HepG2 (cell line): Measurements from ENCODE around the gene LGI2. TPM values are rescaled to one million over a fixed set of nuclear protein-coding genes. Genes with fewer than 3 reads are reported as not detected.
A peak's percentile ranks its signal among the peaks of the same experiment; 100 is the strongest.

Source experiments
- ATAC-seq: fragments of 200-7000 bp; cut with Tn5 transposase; 3 replicates; pipeline ENCODE4 v1.9.1; 2020; ENCODE audit warnings: mild to moderate bottlenecking, moderate library complexity
- BruUV-seq: library from RNA; stranded (reverse); fragments of 400-500 nt; replicated peaks from 2 replicates; lab custom pipeline; 2021; lab: Mats Ljungman, UMichigan
- CTCF ChIA-PET: fragments of 300-600 bp; formaldehyde crosslinking; extraction: SDS; loops from one replicate; lab custom pipeline; 2021; ENCODE audit warnings: low total read pairs, inconsistent platforms, low intra/inter-chr PET ratio; lab: Yijun Ruan, JAX
- POLR2A ChIA-PET: fragments of 350-600 bp; sonication (Branson Sonifier 250); formaldehyde crosslinking; loops from one replicate; lab custom pipeline; 2020; ENCODE audit warnings: antibody characterized with exemption, inconsistent platforms; lab: Yijun Ruan, JAX
- DNase-seq: peaks from one replicate; pipeline ENCODE4 v3.0.0-alpha.2; 2015; ENCODE audit warnings: low spot score
- FAIRE-seq: peaks from 3 replicates; lab custom pipeline; 2011; peaks lifted over from hg19 to GRCh38; lab: Jason Lieb, UNC
- H2AFZ ChIP-seq: one replicate; pipeline ENCODE4 v1.6.1; 2011; ENCODE audit warnings: low read length, inconsistent platforms
- H3K27ac ChIP-seq: fragments of 300-600 bp; 3 replicates; pipeline ENCODE4 v1.8.0; 2011; ENCODE audit warnings: mixed run types, mild to moderate bottlenecking, mixed read lengths, low read length, inconsistent platforms; ENCODE audit not compliant: insufficient read depth; ENCODE audit errors: extremely low read length
- H3K27me3 ChIP-seq, 2 experiments: fragments of 200-600 bp in 1 of 2; 2 replicates in 1 of 2; 3 replicates in 1 of 2; pipeline versions ENCODE4 v1.6.0 to v1.8.0; 2011; ENCODE audit warnings: low read length in 2 of 2, mild to moderate bottlenecking in 2 of 2, moderate library complexity in 2 of 2, inconsistent platforms in 1 of 2; ENCODE audit not compliant: insufficient read depth in 2 of 2, control insufficient read depth in 1 of 2
- H3K36me3 ChIP-seq, 2 experiments: fragments of 200-600 bp in 1 of 2; replicated peaks in 1 of 2; 2 replicates in 1 of 2; 3 replicates in 1 of 2; pipeline versions ENCODE4 v1.5.1 to v1.8.0; 2011; ENCODE audit warnings: low read length in 2 of 2, inconsistent platforms in 1 of 2; ENCODE audit not compliant: insufficient read depth in 2 of 2, control insufficient read depth in 1 of 2
- H3K4me1 ChIP-seq: 2 replicates; pipeline ENCODE4 v1.5.1; 2012; ENCODE audit warnings: low read length, inconsistent platforms; ENCODE audit not compliant: insufficient read depth
- H3K4me2 ChIP-seq: 2 replicates; pipeline ENCODE4 v1.6.0; 2011; ENCODE audit warnings: low read depth, low read length, inconsistent platforms
- H3K4me3 ChIP-seq, 3 experiments: fragments of 200-600 bp in 1 of 3; sonication (generic), shearing (Covaris generic) in 1 of 3; replicated peaks in 1 of 3; 2 replicates each; pipeline ENCODE4 v1.5.1; 2011 to 2016; ENCODE audit warnings: low read length in 3 of 3, inconsistent platforms in 2 of 3, low read depth in 2 of 3, mild to moderate bottlenecking in 2 of 3, control low read depth in 1 of 3, mixed read lengths in 1 of 3; ENCODE audit not compliant: insufficient read depth in 1 of 3
- H3K79me2 ChIP-seq: one replicate; pipeline ENCODE4 v1.6.1; 2011; ENCODE audit warnings: low read length, inconsistent platforms; ENCODE audit not compliant: insufficient read depth
- H3K9ac ChIP-seq: 2 replicates; pipeline ENCODE4 v1.6.0; 2011; ENCODE audit warnings: mild to moderate bottlenecking, low read depth, low read length, inconsistent platforms; ENCODE audit not compliant: insufficient read depth
- H3K9me3 ChIP-seq: 2 replicates; pipeline ENCODE4 v1.5.1; 2012; ENCODE audit warnings: mild to moderate bottlenecking, low read length
- H4K20me1 ChIP-seq: 2 replicates; pipeline ENCODE4 v1.6.0; 2011; ENCODE audit warnings: inconsistent platforms, mild to moderate bottlenecking, low read length, moderate library complexity; ENCODE audit not compliant: insufficient read depth
- ATF7-NPFF ChIP-seq: sonication (generic); formaldehyde crosslinking; IDR thresholded peaks from 2 replicates; pipeline ENCODE4 v1.8.1; 2023; ENCODE audit warnings: mild to moderate bottlenecking, low read depth, missing genetic modification reagents, moderate library complexity
- GABPA ChIP-seq, 2 experiments: IDR thresholded peaks; 2 replicates each; pipeline ENCODE4 v1.6.1; 2011 to 2016; ENCODE audit warnings: low read depth in 2 of 2, low read length in 1 of 2, missing biosample characterization in 1 of 2, missing genetic modification characterization in 1 of 2
- GABPB1 ChIP-seq: IDR thresholded peaks from 2 replicates; pipeline ENCODE4 v1.6.1; 2016; ENCODE audit warnings: mild to moderate bottlenecking, missing genetic modification reagents, moderate library complexity, missing compliant biosample characterization
- HNRNPLL ChIP-seq: fragments of 200-400 bp; formaldehyde crosslinking; IDR thresholded peaks from 2 replicates; pipeline ENCODE4 v1.6.1; 2017; ENCODE audit warnings: mild to moderate bottlenecking, low read depth, low read length; ENCODE audit not compliant: poor library complexity, severe bottlenecking
- MAF1 ChIP-seq: sonication (generic); formaldehyde crosslinking; IDR thresholded peaks from 2 replicates; pipeline ENCODE4 v1.5.0; 2020; ENCODE audit warnings: missing genetic modification reagents, borderline replicate concordance
- NFRKB ChIP-seq: fragments of 450-650 bp; IDR thresholded peaks from 2 replicates; pipeline ENCODE4 v1.6.1; 2017
- SOX6 ChIP-seq, 2 experiments: fragments of 450-650 bp in 1 of 2; sonication (generic) in 1 of 2; formaldehyde crosslinking in 1 of 2; IDR thresholded peaks; 2 replicates each; pipeline versions ENCODE4 v1.4.0 to v1.6.1; 2017 to 2020; ENCODE audit warnings: antibody characterized with exemption in 1 of 2, mild to moderate bottlenecking in 1 of 2, missing genetic modification reagents in 1 of 2
- TBX2 ChIP-seq: sonication (generic); formaldehyde crosslinking; IDR thresholded peaks from 2 replicates; pipeline ENCODE4 v1.5.0; 2020; ENCODE audit warnings: missing genetic modification reagents, mild to moderate bottlenecking, borderline replicate concordance
- ZKSCAN5 ChIP-seq: sonication (generic); formaldehyde crosslinking; IDR thresholded peaks from 2 replicates; pipeline ENCODE4 v1.5.1; 2020; ENCODE audit warnings: mild to moderate bottlenecking, missing genetic modification reagents
- ZNF101 ChIP-seq: sonication (generic); formaldehyde crosslinking; IDR thresholded peaks from 2 replicates; pipeline ENCODE4 v1.4.0; 2020; ENCODE audit warnings: mild to moderate bottlenecking, low read depth, missing genetic modification reagents, borderline replicate concordance
- ZNF879 ChIP-seq: sonication (generic); formaldehyde crosslinking; IDR thresholded peaks from 2 replicates; pipeline ENCODE4 v1.8.1; 2023; ENCODE audit warnings: missing genetic modification reagents
- WGBS: methylation state at CpG from one replicate; pipeline ENCODE4 v1.1.6; 2017; ENCODE audit warnings: low lambda C conversion rate; 5-methylcytosine and 5-hydroxymethylcytosine counted together
- in situ Hi-C: cut with HindIII; loops from 2 replicates; pipeline ENCODE4 v1.10.0; 2017; ENCODE audit warnings: low pct_unique_long_range_greater_than_20kb; ENCODE audit not compliant: extremely low pct_ligation_motif_present
- intact Hi-C: fragments of 100-400 bp; cut with micrococcal nuclease; formaldehyde crosslinking; loops from one replicate; pipeline ENCODE4 v1.10.0; 2022; ENCODE audit not compliant: unreplicated experiment
- polyA plus RNA-seq, 8 experiments: library from polyadenylated mRNA; depleted of rRNA in 3 of 8; stranded (reverse) in 7 of 8; unstranded in 1 of 8; fragments of >200 nt; fragmentation: Illumina TruSeq in 4 of 8; extraction: Trizol in 4 of 8; gene quantifications; 2 replicates each; pipeline versions ENCODE4 v1.2.1 to v1.2.3, GENCODE V29; 2011 to 2016; ENCODE audit warnings: low read depth in 4 of 8, missing spikeins in 1 of 8, mixed read lengths in 1 of 8; ENCODE audit not compliant: insufficient read depth in 1 of 8
- total RNA-seq, 5 experiments: library from RNA; depleted of rRNA; stranded (reverse); fragments of >200 nt; fragmentation: Illumina TruSeq; extraction: Trizol; gene quantifications; 2 replicates each; pipeline ENCODE4 v1.2.3, GENCODE V29; 2016; ENCODE audit warnings: low read depth in 1 of 5
- TF ChIP-seq, protein P1 (sequence below): sonication (generic); formaldehyde crosslinking; IDR thresholded peaks from 2 replicates; pipeline ENCODE4 v1.8.1; 2023; ENCODE audit warnings: mild to moderate bottlenecking, missing genetic modification reagents
- TF ChIP-seq, protein P2 (sequence below), 2 experiments: fragments of 450-650 bp in 1 of 2; sonication (generic) in 1 of 2; formaldehyde crosslinking in 1 of 2; IDR thresholded peaks; 2 replicates each; pipeline versions ENCODE4 v1.6.1 to v1.8.0; 2016 to 2022; ENCODE audit warnings: antibody characterized with exemption in 1 of 2, mild to moderate bottlenecking in 1 of 2, missing genetic modification reagents in 1 of 2

The LGI2 gene
- total and polyA plus RNA-seq, 2 of the 13 experiments (the other 11 are each of a cell fraction or from before 2014, with no cell fraction given) = not detected

DNA sequence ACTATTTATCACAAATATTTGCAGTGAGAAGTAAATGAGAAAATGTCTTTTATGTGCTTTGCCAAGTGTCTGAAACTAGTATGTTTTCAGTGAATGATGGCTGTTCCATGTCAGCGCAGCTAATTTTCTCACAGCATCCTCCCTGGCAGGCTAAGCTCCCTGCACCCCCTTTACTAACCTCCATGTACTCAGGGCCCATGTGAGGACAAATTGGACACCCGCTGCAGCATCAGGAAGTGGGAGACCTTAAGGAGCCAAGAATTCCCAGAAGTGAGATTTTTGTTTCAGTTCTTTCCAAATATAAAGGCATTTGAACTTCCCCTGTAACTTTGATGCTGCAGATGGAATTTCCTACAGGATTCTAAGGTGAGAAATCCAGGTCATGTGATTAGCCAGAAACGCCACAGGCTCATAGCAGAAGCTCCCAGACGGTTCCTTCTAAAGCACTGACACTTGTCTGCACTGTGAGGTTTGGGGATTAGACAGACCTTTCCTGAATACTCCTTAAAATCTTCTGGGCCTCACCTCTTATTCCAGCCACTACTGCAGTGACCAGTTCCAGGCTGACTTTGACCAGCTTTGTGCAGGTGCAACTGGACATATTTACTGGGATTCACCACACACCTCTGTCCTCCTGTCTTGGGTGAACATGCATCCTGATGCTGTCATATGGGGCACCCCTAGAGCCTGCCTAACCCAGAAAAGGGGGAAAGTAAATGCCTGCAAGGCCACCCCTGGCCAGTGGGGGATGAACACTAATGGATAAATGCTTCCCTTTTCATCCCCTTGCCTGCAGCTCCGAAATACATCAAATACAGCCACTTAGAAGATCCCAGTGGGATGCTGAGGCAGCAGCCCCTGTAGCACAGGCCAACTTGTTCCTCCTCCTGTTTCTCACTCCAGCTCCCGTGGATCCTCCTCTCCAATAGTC, 45.9 kb downstream of the LGI2 start:
- FAIRE-seq = no peak
- DNase-seq = no peak
- Histone ChIP-seq H3K4me1 (no peaks in the 10 kb centered on the region), H3K27ac (no peak overlapping the region), H3K9me3 (no peaks in the 10 kb centered on the region), H2AFZ (no peak overlapping the region), H3K4me2 (no peak overlapping the region), H3K4me3 (no peak overlapping the region), H3K36me3 (no peaks in the 10 kb centered on the region), H3K9ac (no peak overlapping the region), H3K79me2 (no peaks in the 10 kb centered on the region), H4K20me1 (no peaks in the 10 kb centered on the region), H3K27me3 (0 out of 5 replicates have a peak, but pooled peaks cover 0 to 3% of the 10 kb centered on the region in 2 experiments)
- ChIA-PET POLR2A (no interaction called here), CTCF (no interaction called here)
- in situ Hi-C loops = loop anchor here (25.0 kb wide), 2 partner anchors 377 to 498 kb away; no protein-coding TSS in a partner anchor
- 0% methylated on average over 6 of the region's 6 CpGs for WGBS
- intact Hi-C loops = no loop called here
- peak; percentile 67 for ATAC-seq
- no TSS peak for BruUV-seq
- no peak for TF ChIP-seq ATF7-NPFF (CRISPR knock-in tag)
- TF ChIP-seq, protein P1, sequence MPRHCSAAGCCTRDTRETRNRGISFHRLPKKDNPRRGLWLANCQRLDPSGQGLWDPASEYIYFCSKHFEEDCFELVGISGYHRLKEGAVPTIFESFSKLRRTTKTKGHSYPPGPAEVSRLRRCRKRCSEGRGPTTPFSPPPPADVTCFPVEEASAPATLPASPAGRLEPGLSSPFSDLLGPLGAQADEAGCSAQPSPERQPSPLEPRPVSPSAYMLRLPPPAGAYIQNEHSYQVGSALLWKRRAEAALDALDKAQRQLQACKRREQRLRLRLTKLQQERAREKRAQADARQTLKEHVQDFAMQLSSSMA (CRISPR knock-in tag) = no peak
- no peak for TF ChIP-seq GABPA (IDR thresholded peaks at IDR 0.05; ENCODE audit: low read depth, low read length)
- no peak for TF ChIP-seq GABPA (CRISPR knock-in tag; IDR thresholded peaks at IDR 0.05; ENCODE audit: low read depth)
- no peak for TF ChIP-seq SOX6 (IDR thresholded peaks at IDR 0.05)
- TF ChIP-seq SOX6 (CRISPR knock-in tag; IDR thresholded peaks at IDR 0.05) = no peak
- no peak for TF ChIP-seq HNRNPLL
- no peak for TF ChIP-seq ZKSCAN5 (CRISPR knock-in tag)
- TF ChIP-seq ZNF879 = no peak
- TF ChIP-seq TBX2 (CRISPR knock-in tag) = no peak
- TF ChIP-seq, protein P2, sequence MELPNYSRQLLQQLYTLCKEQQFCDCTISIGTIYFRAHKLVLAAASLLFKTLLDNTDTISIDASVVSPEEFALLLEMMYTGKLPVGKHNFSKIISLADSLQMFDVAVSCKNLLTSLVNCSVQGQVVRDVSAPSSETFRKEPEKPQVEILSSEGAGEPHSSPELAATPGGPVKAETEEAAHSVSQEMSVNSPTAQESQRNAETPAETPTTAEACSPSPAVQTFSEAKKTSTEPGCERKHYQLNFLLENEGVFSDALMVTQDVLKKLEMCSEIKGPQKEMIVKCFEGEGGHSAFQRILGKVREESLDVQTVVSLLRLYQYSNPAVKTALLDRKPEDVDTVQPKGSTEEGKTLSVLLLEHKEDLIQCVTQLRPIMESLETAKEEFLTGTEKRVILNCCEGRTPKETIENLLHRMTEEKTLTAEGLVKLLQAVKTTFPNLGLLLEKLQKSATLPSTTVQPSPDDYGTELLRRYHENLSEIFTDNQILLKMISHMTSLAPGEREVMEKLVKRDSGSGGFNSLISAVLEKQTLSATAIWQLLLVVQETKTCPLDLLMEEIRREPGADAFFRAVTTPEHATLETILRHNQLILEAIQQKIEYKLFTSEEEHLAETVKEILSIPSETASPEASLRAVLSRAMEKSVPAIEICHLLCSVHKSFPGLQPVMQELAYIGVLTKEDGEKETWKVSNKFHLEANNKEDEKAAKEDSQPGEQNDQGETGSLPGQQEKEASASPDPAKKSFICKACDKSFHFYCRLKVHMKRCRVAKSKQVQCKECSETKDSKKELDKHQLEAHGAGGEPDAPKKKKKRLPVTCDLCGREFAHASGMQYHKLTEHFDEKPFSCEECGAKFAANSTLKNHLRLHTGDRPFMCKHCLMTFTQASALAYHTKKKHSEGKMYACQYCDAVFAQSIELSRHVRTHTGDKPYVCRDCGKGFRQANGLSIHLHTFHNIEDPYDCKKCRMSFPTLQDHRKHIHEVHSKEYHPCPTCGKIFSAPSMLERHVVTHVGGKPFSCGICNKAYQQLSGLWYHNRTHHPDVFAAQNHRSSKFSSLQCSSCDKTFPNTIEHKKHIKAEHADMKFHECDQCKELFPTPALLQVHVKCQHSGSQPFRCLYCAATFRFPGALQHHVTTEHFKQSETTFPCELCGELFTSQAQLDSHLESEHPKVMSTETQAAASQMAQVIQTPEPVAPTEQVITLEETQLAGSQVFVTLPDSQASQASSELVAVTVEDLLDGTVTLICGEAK (IDR thresholded peaks at IDR 0.05) = no peak
- TF ChIP-seq, protein P2 (CRISPR knock-in tag; IDR thresholded peaks at IDR 0.05) = no peak
- TF ChIP-seq ZNF101 = no peak
- TF ChIP-seq GABPB1 (CRISPR knock-in tag) = no peak
- no peak for TF ChIP-seq NFRKB
- TF ChIP-seq MAF1 (CRISPR knock-in tag) = no peak
